ENCODE results near the gene CALU. TPM values are rescaled to one million over a fixed set of nuclear protein-coding genes. Genes with fewer than 3 reads are reported as not detected.

The CALU gene
- total and polyA plus RNA-seq, 2 donors (not counting 1 experiment from before 2014, with no cell fraction given) = 5.1 to 11.2 TPM

DNA sequence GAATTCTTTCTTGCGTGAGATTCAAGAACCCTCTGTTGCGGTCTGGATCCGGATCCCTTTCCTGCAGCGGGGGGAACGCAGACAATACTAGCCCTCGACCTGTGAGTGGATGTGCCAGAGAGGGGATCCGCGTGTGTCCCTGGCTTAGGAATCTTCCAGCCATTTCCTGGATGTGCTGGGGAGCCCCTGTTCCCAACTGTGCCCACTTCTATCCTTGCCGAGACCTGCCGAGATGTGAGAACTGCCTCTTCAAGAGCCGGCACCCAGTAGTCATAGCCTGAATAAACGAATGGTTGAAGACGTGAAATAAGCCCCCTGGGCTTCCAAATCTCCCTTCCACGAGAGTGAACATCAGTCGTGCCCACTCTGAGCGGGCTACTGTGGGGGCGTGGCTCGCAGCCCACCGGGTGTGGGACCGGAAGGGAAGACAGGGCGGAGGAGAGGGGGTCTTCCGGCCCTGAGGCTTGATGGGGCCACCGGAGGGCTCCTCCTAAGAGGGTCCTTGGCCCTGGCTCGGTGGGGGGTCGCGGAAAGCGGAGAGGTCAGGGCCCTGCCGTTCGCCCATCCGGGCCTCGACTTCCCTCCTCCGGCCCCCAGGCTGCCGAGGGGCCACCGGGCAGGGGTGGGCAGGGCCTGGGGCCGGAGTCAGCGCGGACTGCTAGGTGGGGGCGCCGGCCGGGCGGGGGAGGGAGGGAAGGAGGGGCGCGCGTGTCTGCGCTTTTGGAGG lies 51.3 kb downstream of the CALU start:
- Mint-ChIP-seq H3K4me1 (peaks cover 9% of the 10 kb centered on the region), H3K9me3 (ENCODE audit: insufficient read depth) (no peaks in the 10 kb centered on the region), H3K4me3 (peak overlapping the region; percentile 80), H3K27me3 (no peaks in the 10 kb centered on the region), H3K27ac (peak overlapping the region; percentile 52)
- ATAC-seq (ENCODE audit: low read depth) (peak; percentile 28), DNase-seq (peak; percentile 43)
- Histone ChIP-seq H3K4me2 (replicated peaks; ENCODE audit: low read depth, low read length, poor library complexity, severe bottlenecking) (peak overlapping the region; percentile 100), H3K9me3 (ENCODE audit: control extremely low read depth in 1 of 3, control insufficient read depth in 2 of 3, insufficient read depth in 1 of 3, low read length in 2 of 3) (no peaks in the 10 kb centered on the region), H3K27ac (ENCODE audit: low read length in 2 of 2) (no peak overlapping the region), H3K79me2 (ENCODE audit: control insufficient read depth, insufficient read depth, low read length) (no peaks in the 10 kb centered on the region), H2AFZ (ENCODE audit: insufficient read depth, low read depth, low read length, poor library complexity, severe bottlenecking) (peak overlapping the region; percentile 96), H3K4me1 (ENCODE audit: control insufficient read depth in 2 of 2, insufficient read depth in 2 of 2, low read length in 2 of 2) (peaks cover 9 to 15% of the 10 kb centered on the region in 2 donors), H3K27me3 (replicated peaks in 1 of 4; ENCODE audit: control extremely low read depth in 1 of 4, control insufficient read depth in 3 of 4, insufficient read depth in 4 of 4, low read length in 3 of 4) (no peaks in the 10 kb centered on the region), H4K20me1 (ENCODE audit: control insufficient read depth, insufficient read depth, low read length, poor library complexity, severe bottlenecking) (no peaks in the 10 kb centered on the region), H3K36me3 (replicated peaks in 1 of 2; ENCODE audit: control extremely low read depth in 1 of 2, control insufficient read depth in 1 of 2, extremely low read depth in 1 of 2, insufficient read depth in 2 of 2, low read length in 1 of 2) (no peaks in the 10 kb centered on the region), H3K9ac (ENCODE audit: low read length) (peak overlapping the region; percentile 84), H3K4me3 (ENCODE audit: control extremely low read depth in 1 of 5, extremely low read depth in 1 of 5, insufficient read depth in 1 of 5, low read depth in 2 of 5, low read length in 4 of 5) (peak overlapping the region in 4 of 5 experiments; percentile 71 to 87 (median 78))
- no peak for TF ChIP-seq EZH2 (IDR thresholded peaks at IDR 0.05; ENCODE audit: borderline replicate concordance, insufficient read depth, low read depth, low read length, poor library complexity, severe bottlenecking)
- no peak for TF ChIP-seq CTCF (IDR thresholded peaks at IDR 0.05)
- ChIA-PET CTCF (no interaction called here), POLR2A (interaction anchor here (1.0 kb wide), 1 partner anchor 51 kb away, joined by 3 read pairs; the partner anchor contains the start of gene CALU)
- intact Hi-C loops (cut with micrococcal nuclease) = loop anchor here (1.0 to 2.0 kb wide), 3 partner anchors 51 to 93 kb away; partner anchors contain the start of genes ATP6V1F and CALU
- WGBS (ENCODE audit: insufficient coverage) = 19% methylated on average over 39 of the region's 45 CpGs

All from B cell (primary cell).